Ishikawa (cell line): ENCODE results near the gene NACC2.

Experiments
- CEBPB ChIP-seq: IDR thresholded peaks from 2 replicates; pipeline ENCODE4 v1.6.1; 2012
- CREB1 ChIP-seq: IDR thresholded peaks from 2 replicates; pipeline ENCODE4 v1.6.1; 2012; ENCODE audit warnings: low read depth
- EGR1 ChIP-seq: IDR thresholded peaks from 2 replicates; pipeline ENCODE4 v1.6.1; 2012
- EP300 ChIP-seq: IDR thresholded peaks from 2 replicates; pipeline ENCODE4 v1.6.1; 2012; ENCODE audit warnings: borderline replicate concordance
- FOXM1 ChIP-seq: IDR thresholded peaks from 2 replicates; pipeline ENCODE4 v1.6.1; 2012; ENCODE audit warnings: low read depth, borderline replicate concordance
- NFIC ChIP-seq: IDR thresholded peaks from 2 replicates; pipeline ENCODE4 v1.6.1; 2012
- RAD21 ChIP-seq: IDR thresholded peaks from 2 replicates; pipeline ENCODE4 v1.6.1; 2012; ENCODE audit warnings: low read depth
- TAF1 ChIP-seq: IDR thresholded peaks from 2 replicates; pipeline ENCODE4 v1.6.1; 2012; ENCODE audit warnings: low read depth, mild to moderate bottlenecking
- TCF12 ChIP-seq: IDR thresholded peaks from 2 replicates; pipeline ENCODE4 v1.6.1; 2012; ENCODE audit warnings: low read depth
- TEAD4 ChIP-seq: IDR thresholded peaks from 2 replicates; pipeline ENCODE4 v1.6.1; 2012
- YY1 ChIP-seq: IDR thresholded peaks from 2 replicates; pipeline ENCODE4 v1.6.1; 2012; ENCODE audit warnings: low read depth
- ZBTB7A ChIP-seq: IDR thresholded peaks from 2 replicates; pipeline ENCODE4 v1.6.1; 2012; ENCODE audit warnings: low read depth
- TF ChIP-seq, protein P1 (sequence below): IDR thresholded peaks from 2 replicates; pipeline ENCODE4 v1.6.1; 2012
- TF ChIP-seq, protein P2 (sequence below): IDR thresholded peaks from 2 replicates; pipeline ENCODE4 v1.6.1; 2012; ENCODE audit warnings: low read depth, mild to moderate bottlenecking
- TF ChIP-seq, protein P3 (sequence below): IDR thresholded peaks from 2 replicates; pipeline ENCODE4 v1.6.1; 2012

Gene NACC2

DNA sequence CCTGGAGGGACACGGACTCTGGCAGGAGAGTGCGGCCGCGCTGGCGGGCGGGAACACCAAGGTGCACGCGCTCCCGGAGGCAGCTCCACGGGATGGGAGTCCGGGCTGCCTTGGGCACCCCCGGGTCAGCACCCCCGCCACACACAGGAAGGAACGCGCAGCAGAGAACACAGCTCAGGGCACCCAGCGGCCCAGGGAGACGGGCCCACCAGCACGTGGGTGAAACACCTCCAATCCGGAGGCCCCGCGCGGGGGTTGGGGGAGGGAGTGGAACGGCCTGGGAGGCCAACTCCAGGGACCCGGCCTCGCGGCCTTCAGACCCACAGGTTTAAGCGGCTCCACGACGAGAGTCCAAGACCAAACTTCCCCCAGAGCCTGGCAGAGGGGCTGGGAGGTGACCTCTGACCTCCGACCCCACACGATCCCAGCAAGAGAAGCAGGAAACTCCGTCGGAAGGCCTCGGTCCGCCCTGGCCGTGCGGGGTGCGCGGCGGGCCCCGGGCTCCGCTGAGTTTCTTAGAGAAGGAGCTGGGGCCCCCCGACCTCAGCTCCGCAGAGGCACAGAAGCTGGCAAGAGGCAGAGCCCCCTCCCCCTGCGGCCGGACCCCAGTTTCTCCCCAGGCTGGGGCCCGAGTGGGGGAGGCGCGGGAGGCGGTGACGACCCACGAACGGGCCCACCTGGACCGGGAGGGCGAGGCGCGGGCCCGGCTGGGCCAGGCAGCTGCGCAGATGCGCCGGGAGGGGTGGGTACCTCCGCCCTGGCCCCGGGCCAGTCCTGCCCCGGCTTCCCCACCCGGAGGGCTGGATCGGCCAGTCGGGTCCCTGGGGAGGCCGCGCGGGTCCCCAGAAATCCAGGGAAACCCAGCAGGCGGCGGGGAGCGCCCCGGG lies 851 bp downstream of the NACC2 start:
- TF ChIP-seq YY1 (no peak), TAF1 (peak; percentile 48; the same call in 1 of the 2 replicates), NFIC (peak; percentile 29; the same call in 1 of the 2 replicates), CREB1 (no peak), EGR1 (no peak), RAD21 (no peak), EP300 (no peak), ZBTB7A (peak; percentile 78; the same call in 1 of the 2 replicates), TEAD4 (peak; percentile 40), FOXM1 (no peak), TCF12 (0 out of 2 replicates have a peak, but pooled peaks have one; percentile 16), CEBPB (no peak)
- TF ChIP-seq, protein P1, sequence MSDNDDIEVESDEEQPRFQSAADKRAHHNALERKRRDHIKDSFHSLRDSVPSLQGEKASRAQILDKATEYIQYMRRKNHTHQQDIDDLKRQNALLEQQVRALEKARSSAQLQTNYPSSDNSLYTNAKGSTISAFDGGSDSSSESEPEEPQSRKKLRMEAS = peak; percentile 75
- TF ChIP-seq, protein P2, sequence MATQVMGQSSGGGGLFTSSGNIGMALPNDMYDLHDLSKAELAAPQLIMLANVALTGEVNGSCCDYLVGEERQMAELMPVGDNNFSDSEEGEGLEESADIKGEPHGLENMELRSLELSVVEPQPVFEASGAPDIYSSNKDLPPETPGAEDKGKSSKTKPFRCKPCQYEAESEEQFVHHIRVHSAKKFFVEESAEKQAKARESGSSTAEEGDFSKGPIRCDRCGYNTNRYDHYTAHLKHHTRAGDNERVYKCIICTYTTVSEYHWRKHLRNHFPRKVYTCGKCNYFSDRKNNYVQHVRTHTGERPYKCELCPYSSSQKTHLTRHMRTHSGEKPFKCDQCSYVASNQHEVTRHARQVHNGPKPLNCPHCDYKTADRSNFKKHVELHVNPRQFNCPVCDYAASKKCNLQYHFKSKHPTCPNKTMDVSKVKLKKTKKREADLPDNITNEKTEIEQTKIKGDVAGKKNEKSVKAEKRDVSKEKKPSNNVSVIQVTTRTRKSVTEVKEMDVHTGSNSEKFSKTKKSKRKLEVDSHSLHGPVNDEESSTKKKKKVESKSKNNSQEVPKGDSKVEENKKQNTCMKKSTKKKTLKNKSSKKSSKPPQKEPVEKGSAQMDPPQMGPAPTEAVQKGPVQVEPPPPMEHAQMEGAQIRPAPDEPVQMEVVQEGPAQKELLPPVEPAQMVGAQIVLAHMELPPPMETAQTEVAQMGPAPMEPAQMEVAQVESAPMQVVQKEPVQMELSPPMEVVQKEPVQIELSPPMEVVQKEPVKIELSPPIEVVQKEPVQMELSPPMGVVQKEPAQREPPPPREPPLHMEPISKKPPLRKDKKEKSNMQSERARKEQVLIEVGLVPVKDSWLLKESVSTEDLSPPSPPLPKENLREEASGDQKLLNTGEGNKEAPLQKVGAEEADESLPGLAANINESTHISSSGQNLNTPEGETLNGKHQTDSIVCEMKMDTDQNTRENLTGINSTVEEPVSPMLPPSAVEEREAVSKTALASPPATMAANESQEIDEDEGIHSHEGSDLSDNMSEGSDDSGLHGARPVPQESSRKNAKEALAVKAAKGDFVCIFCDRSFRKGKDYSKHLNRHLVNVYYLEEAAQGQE = no peak
- TF ChIP-seq, protein P3, sequence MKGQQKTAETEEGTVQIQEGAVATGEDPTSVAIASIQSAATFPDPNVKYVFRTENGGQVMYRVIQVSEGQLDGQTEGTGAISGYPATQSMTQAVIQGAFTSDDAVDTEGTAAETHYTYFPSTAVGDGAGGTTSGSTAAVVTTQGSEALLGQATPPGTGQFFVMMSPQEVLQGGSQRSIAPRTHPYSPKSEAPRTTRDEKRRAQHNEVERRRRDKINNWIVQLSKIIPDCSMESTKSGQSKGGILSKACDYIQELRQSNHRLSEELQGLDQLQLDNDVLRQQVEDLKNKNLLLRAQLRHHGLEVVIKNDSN = peak; percentile 90

DNA sequence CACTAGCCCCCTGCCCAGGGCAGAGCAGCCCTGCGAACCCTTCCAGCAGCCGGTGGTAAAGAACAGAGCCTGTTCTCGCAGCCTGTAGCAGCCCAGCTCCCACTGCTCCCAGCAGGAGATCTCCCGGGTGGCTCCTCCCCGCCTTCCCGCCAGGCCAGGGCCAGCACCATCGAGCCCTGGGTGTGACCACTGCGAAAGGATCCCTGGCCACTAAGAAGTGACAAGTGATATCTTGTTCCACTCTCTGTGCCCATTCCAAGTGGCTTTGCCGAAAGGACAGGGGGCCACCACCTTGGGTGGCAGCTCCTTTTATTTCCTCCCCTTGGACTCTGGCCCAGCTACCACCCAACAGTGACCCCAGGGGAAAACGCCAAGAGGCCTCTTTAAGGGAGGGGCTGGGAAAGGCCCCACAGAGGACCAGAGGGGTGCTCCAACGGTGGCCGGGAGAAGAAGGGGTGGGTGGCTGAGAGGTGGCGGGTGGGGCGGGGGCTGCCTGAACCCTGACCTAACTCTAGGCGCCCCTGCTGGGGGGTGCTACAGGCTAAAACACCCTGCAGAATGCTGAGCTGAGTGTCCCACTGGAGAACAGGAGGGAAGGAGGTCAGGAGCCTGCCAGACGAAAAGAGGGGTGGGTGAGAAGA lies 1.6 kb downstream of the NACC2 start:
- TF ChIP-seq EP300 = 0 out of 2 replicates have a peak, but pooled peaks have one; percentile 22
- peak; percentile 42; the same call in 1 of the 2 replicates for TF ChIP-seq NFIC
- TF ChIP-seq, protein P3 = no peak
- no peak for TF ChIP-seq FOXM1
- TF ChIP-seq, protein P2 = no peak
- TF ChIP-seq CREB1 = no peak
- TF ChIP-seq TCF12 = no peak
- no peak; the same call in 1 of the 2 replicates for TF ChIP-seq CEBPB
- TF ChIP-seq EGR1 = no peak
- TF ChIP-seq YY1 = no peak
- TF ChIP-seq TAF1 = no peak
- TF ChIP-seq TEAD4 = 0 out of 2 replicates have a peak, but pooled peaks have one; percentile 9
- TF ChIP-seq, protein P1 = peak; percentile 60
- no peak for TF ChIP-seq RAD21
- no peak for TF ChIP-seq ZBTB7A

DNA sequence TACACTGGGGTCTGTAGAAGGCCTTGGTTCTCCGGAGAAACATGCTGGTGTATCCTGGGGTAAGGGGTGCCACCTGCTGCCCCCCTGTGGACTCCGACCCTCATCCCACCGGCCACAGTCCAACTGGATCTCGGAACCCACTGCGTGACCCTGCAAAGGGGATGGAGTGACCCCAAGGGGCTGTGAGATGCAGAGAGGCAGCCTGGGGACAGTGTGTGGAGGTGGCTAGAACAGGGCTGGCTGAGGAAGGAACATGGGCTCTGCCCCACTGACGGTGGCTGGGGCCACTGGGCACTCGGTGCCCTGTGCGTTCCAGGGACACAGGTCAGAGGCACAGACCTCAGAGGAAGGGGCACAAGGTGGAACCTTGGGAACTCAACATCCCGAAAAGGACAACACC lies 2.3 kb downstream of the NACC2 start:
- TF ChIP-seq TAF1 = no peak

DNA sequence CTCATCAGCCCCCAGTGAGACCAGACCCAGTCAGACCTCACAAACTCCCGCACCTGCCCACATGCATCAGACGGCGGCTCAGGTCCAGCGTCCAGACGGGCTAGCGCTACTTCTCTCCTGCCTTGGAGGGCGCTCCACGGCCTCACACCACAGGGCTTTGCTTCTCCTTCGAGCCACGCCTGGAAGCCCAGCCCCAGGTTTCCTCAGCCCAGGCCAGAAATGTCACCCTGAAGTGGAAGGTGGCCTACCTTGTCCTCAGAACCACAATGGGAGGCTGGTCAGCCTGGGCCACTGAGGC lies 2.8 kb downstream of the NACC2 start:
- no peak for TF ChIP-seq EP300
- no peak for TF ChIP-seq FOXM1
- TF ChIP-seq, protein P2 = no peak
- no peak for TF ChIP-seq TEAD4
- no peak for TF ChIP-seq ZBTB7A
- TF ChIP-seq CREB1 = no peak
- TF ChIP-seq RAD21 = no peak
- TF ChIP-seq TCF12 = no peak
- TF ChIP-seq, protein P3 = no peak
- no peak for TF ChIP-seq EGR1
- TF ChIP-seq TAF1 = no peak
- no peak for TF ChIP-seq NFIC
- no peak for TF ChIP-seq CEBPB
- TF ChIP-seq, protein P1 = no peak
- TF ChIP-seq YY1 = no peak
